WTC11 (cell line): Measurements from ENCODE around the gene RAC3. TPM values are rescaled to one million over a fixed set of nuclear protein-coding genes. Genes with fewer than 3 reads are reported as not detected.

ENCODE experiments used
- ATAC-seq: fragments of 200-7000 bp; cut with Tn5 transposase; 2 replicates; pipeline ENCODE4 v1.10.0; 2021; ENCODE audit warnings: mild to moderate bottlenecking, moderate library complexity
- CTCF ChIA-PET: fragments of 300-600 bp; sonication (Branson Sonifier 250); formaldehyde crosslinking; loops from one replicate; lab custom pipeline; 2021; ENCODE audit warnings: antibody characterized with exemption; lab: Charles Lee
- POLR2A ChIA-PET: fragments of 350-600 bp; sonication (Branson Sonifier 250); formaldehyde crosslinking; loops from one replicate; lab custom pipeline; 2021; ENCODE audit warnings: antibody characterized with exemption; lab: Charles Lee
- DNase-seq: peaks from one replicate; pipeline ENCODE4 v3.0.0; 2021; ENCODE audit warnings: low spot score
- H3K27ac Mint-ChIP-seq: 2 replicates; pipeline ENCODE4 v1.8.0; 2021; ENCODE audit warnings: mixed read lengths
- H3K27me3 Mint-ChIP-seq: 2 replicates; pipeline ENCODE4 v1.8.0; 2021; ENCODE audit warnings: low read depth, mild to moderate bottlenecking, moderate library complexity, mixed read lengths
- H3K36me3 Mint-ChIP-seq: 2 replicates; pipeline ENCODE4 v1.8.0; 2021; ENCODE audit warnings: mixed read lengths
- H3K4me1 Mint-ChIP-seq: 2 replicates; pipeline ENCODE4 v1.8.0; 2022; ENCODE audit warnings: mixed read lengths
- H3K4me3 Mint-ChIP-seq: 2 replicates; pipeline ENCODE4 v1.8.0; 2021; ENCODE audit warnings: mild to moderate bottlenecking, moderate library complexity, mixed read lengths
- H3K9me3 Mint-ChIP-seq: 2 replicates; pipeline ENCODE4 v1.8.0; 2021; ENCODE audit warnings: mixed read lengths
- AFF4 ChIP-seq: sonication (generic); formaldehyde crosslinking; IDR thresholded peaks from 2 replicates; pipeline ENCODE4 v1.8.1; 2023; ENCODE audit warnings: mild to moderate bottlenecking, missing genetic modification reagents, borderline replicate concordance
- AR ChIP-seq: fragments of 250-450 bp; sonication (Bioruptor Pico); IDR thresholded peaks from 2 replicates; pipeline ENCODE4 v1.9.0; 2021; ENCODE audit warnings: mild to moderate bottlenecking
- ATF6 ChIP-seq: sonication (generic); formaldehyde crosslinking; IDR thresholded peaks from 2 replicates; pipeline ENCODE4 v1.8.1; 2023; ENCODE audit warnings: mild to moderate bottlenecking, missing genetic modification reagents
- CREB1 ChIP-seq: sonication (generic); formaldehyde crosslinking; IDR thresholded peaks from 2 replicates; pipeline ENCODE4 v1.8.0; 2023; ENCODE audit warnings: mild to moderate bottlenecking, missing genetic modification reagents
- ELF4 ChIP-seq: sonication (generic); formaldehyde crosslinking; IDR thresholded peaks from 2 replicates; pipeline ENCODE4 v1.8.1; 2022; ENCODE audit warnings: low read depth, mild to moderate bottlenecking, moderate library complexity, missing genetic modification reagents
- ERG ChIP-seq: fragments of 250-450 bp; sonication (Bioruptor Pico); IDR thresholded peaks from 2 replicates; pipeline ENCODE4 v1.8.0; 2021; ENCODE audit warnings: mild to moderate bottlenecking
- FOXP4 ChIP-seq: sonication (generic); formaldehyde crosslinking; IDR thresholded peaks from 2 replicates; pipeline ENCODE4 v1.8.0; 2022; ENCODE audit warnings: mild to moderate bottlenecking, missing genetic modification reagents
- GTF2I ChIP-seq: fragments of 250-450 bp; sonication (Bioruptor Pico); conservative IDR thresholded peaks from 2 replicates; pipeline ENCODE4 v1.4.0; 2021; ENCODE audit warnings: mild to moderate bottlenecking
- HMGXB4 ChIP-seq: sonication (generic); formaldehyde crosslinking; IDR thresholded peaks from 2 replicates; pipeline ENCODE4 v1.8.1; 2023; ENCODE audit warnings: mild to moderate bottlenecking, moderate library complexity, missing genetic modification reagents
- MYBL2 ChIP-seq: sonication (generic); formaldehyde crosslinking; IDR thresholded peaks from 2 replicates; pipeline ENCODE4 v1.8.1; 2023; ENCODE audit warnings: mild to moderate bottlenecking, moderate library complexity, missing genetic modification reagents
- NFYB ChIP-seq: sonication (generic); formaldehyde crosslinking; conservative IDR thresholded peaks from 2 replicates; pipeline ENCODE4 v1.8.0; 2022; ENCODE audit warnings: low read depth, missing genetic modification reagents
- PRRX2 ChIP-seq: fragments of 250-450 bp; sonication (Bioruptor Pico); IDR thresholded peaks from 2 replicates; pipeline ENCODE4 v1.8.0; 2021; ENCODE audit warnings: mild to moderate bottlenecking
- SMAD3 ChIP-seq: sonication (generic); formaldehyde crosslinking; IDR thresholded peaks from 2 replicates; pipeline ENCODE4 v1.8.0; 2022; ENCODE audit warnings: missing genetic modification reagents, mild to moderate bottlenecking, borderline replicate concordance
- SP1 ChIP-seq: sonication (generic); formaldehyde crosslinking; conservative IDR thresholded peaks from 2 replicates; pipeline ENCODE4 v1.8.1; 2022; ENCODE audit warnings: missing genetic modification reagents
- TP53 ChIP-seq: sonication (generic); formaldehyde crosslinking; IDR thresholded peaks from 2 replicates; pipeline ENCODE4 v1.8.1; 2023; ENCODE audit warnings: mild to moderate bottlenecking, missing genetic modification reagents
- ZMAT4 ChIP-seq: fragments of 250-450 bp; sonication (Bioruptor Pico); IDR thresholded peaks from 2 replicates; pipeline ENCODE4 v1.9.0; 2021; ENCODE audit warnings: mild to moderate bottlenecking
- ZNF219 ChIP-seq: sonication (generic); formaldehyde crosslinking; IDR thresholded peaks from 2 replicates; pipeline ENCODE4 v1.8.0; 2023; ENCODE audit warnings: missing genetic modification reagents, mild to moderate bottlenecking, borderline replicate concordance
- ZNF396 ChIP-seq: fragments of 250-450 bp; sonication (Bioruptor Pico); IDR thresholded peaks from 2 replicates; pipeline ENCODE4 v1.8.0; 2021; ENCODE audit warnings: mild to moderate bottlenecking, moderate library complexity, borderline replicate concordance
- ZNF416 ChIP-seq: fragments of 250-450 bp; sonication (Bioruptor Pico); IDR thresholded peaks from 2 replicates; pipeline ENCODE4 v1.9.0; 2021; ENCODE audit warnings: mild to moderate bottlenecking, inconsistent platforms
- total RNA-seq: library from RNA; stranded (reverse); gene quantifications from 3 replicates; pipeline ENCODE4 v1.2.3, GENCODE V29; 2021

The RAC3 gene
- total RNA-seq, 1 experiment from 2014 or later: 163 TPM

GRCh38 chr17:82047379-82047778 is 15.9 kb downstream of the RAC3 start:
- Mint-ChIP-seq H3K4me1 (peaks cover 16% of the 10 kb centered on the region), H3K4me3 (no peak overlapping the region), H3K36me3 (peaks cover 10% of the 10 kb centered on the region), H3K27me3 (no peaks in the 10 kb centered on the region; the same call in 1 of the 2 replicates), H3K27ac (peak overlapping the region; percentile 57; the same call in 1 of the 2 replicates), H3K9me3 (no peaks in the 10 kb centered on the region)
- no peak for TF ChIP-seq AR
- no peak for TF ChIP-seq AFF4 (CRISPR knock-in tag)
- TF ChIP-seq FOXP4 (CRISPR knock-in tag): no peak
- ChIA-PET POLR2A (no interaction called here), CTCF (interaction anchor here (1.2 to 1.3 kb wide), 2 partner anchors 10 to 17 kb away, joined by 3 to 8 read pairs; partner anchors contain the start of gene DCXR)
- DNase-seq: no peak
- no peak for ATAC-seq

- Mint-ChIP-seq H3K36me3 (peaks cover 10% of the 10 kb centered on the region), H3K27ac (peak overlapping the region; percentile 57; the same call in 1 of the 2 replicates), H3K4me3 (no peak overlapping the region), H3K27me3 (no peaks in the 10 kb centered on the region), H3K9me3 (no peaks in the 10 kb centered on the region), H3K4me1 (peaks cover 11% of the 10 kb centered on the region)
- no peak for ATAC-seq
- ChIA-PET POLR2A (no interaction called here), CTCF (interaction anchor here (1.2 to 1.3 kb wide), 2 partner anchors 10 to 17 kb away, joined by 3 to 8 read pairs; partner anchors contain the start of gene DCXR)
- no peak for DNase-seq
- TF ChIP-seq ERG (CRISPR knock-in tag): no peak
- TF ChIP-seq TP53: no peak
- no peak for TF ChIP-seq GTF2I (CRISPR knock-in tag)
- no peak for TF ChIP-seq ZNF396 (CRISPR knock-in tag)
- no peak for TF ChIP-seq NFYB (CRISPR knock-in tag)
- no peak for TF ChIP-seq SMAD3 (CRISPR knock-in tag)
- TF ChIP-seq HMGXB4 (CRISPR knock-in tag): no peak
- TF ChIP-seq PRRX2 (CRISPR knock-in tag): no peak
- TF ChIP-seq ZNF416: no peak
- no peak for TF ChIP-seq CREB1
- no peak for TF ChIP-seq ELF4 (CRISPR knock-in tag)
- TF ChIP-seq ATF6 (CRISPR knock-in tag): no peak
- TF ChIP-seq ZMAT4 (CRISPR knock-in tag): no peak
- no peak for TF ChIP-seq MYBL2 (CRISPR knock-in tag)
- TF ChIP-seq SP1 (CRISPR knock-in tag): no peak
- no peak for TF ChIP-seq ZNF219 (CRISPR knock-in tag)
Observed at GRCh38 chr17:82047914-82048570, 16.6 kb downstream of the RAC3 start.
